K562 (cell line): ENCODE results near the gene NUP98. TPM values are rescaled to one million over a fixed set of nuclear protein-coding genes. Genes with fewer than 3 reads are reported as not detected.

ENCODE experiments used
- ATAC-seq: fragments of 200-7000 bp; cut with Tn5 transposase; 3 replicates; pipeline ENCODE4 v1.9.1; 2020; ENCODE audit warnings: moderate library complexity
- BruUV-seq: library from RNA; stranded (reverse); fragments of 400-500 nt; replicated peaks from 2 replicates; lab custom pipeline; 2021; lab: Mats Ljungman, UMichigan
- CTCF ChIA-PET: fragments of 300-600 bp; formaldehyde crosslinking; extraction: SDS; loops from one replicate; lab custom pipeline; 2021; ENCODE audit warnings: low intra/inter-chr PET ratio; lab: Yijun Ruan, JAX
- POLR2A ChIA-PET: fragments of 300-600, 350-650 bp; sonication (Branson Sonifier 250); formaldehyde crosslinking; extraction: SDS; loops from one replicate; lab custom pipeline; 2021; ENCODE audit warnings: antibody characterized with exemption, inconsistent platforms; lab: Yijun Ruan, JAX
- DNase-seq, 4 experiments: peaks; one replicate each; pipeline versions ENCODE4 v3.0.0 to v3.0.0-alpha.2; 2011 to 2018; ENCODE audit warnings: low spot score in 3 of 4, mixed read lengths in 3 of 4; ENCODE audit errors: extremely low read depth in 1 of 4
- FAIRE-seq: peaks from 2 replicates; lab custom pipeline; 2011; peaks lifted over from hg19 to GRCh38; lab: Jason Lieb, UNC
- H2AFZ ChIP-seq: 2 replicates; pipeline ENCODE4 v1.6.0; 2011; ENCODE audit warnings: low read depth, low read length, control low read depth, inconsistent platforms
- H3K27ac ChIP-seq: fragments of 200-600 bp; 3 replicates; pipeline ENCODE4 v1.8.0; 2011; ENCODE audit warnings: low read depth, mild to moderate bottlenecking, control low read depth, inconsistent platforms, low read length, moderate library complexity, mixed read lengths; ENCODE audit errors: extremely low read depth
- H3K27me3 ChIP-seq, 2 experiments: fragments of 300-600 bp in 1 of 2; 2 replicates in 1 of 2; 3 replicates in 1 of 2; pipeline versions ENCODE4 v1.6.0 to v1.8.0; 2011; ENCODE audit warnings: inconsistent platforms in 2 of 2, low read length in 2 of 2, mild to moderate bottlenecking in 1 of 2, mixed read lengths in 1 of 2, moderate library complexity in 1 of 2; ENCODE audit not compliant: control insufficient read depth in 2 of 2, insufficient read depth in 2 of 2
- H3K36me3 ChIP-seq: fragments of 300-600 bp; 3 replicates; pipeline ENCODE4 v1.8.0; 2011; ENCODE audit warnings: mild to moderate bottlenecking, low read length, inconsistent platforms; ENCODE audit not compliant: control insufficient read depth, insufficient read depth
- H3K4me1 ChIP-seq, 2 experiments: fragments of 200-600 bp in 1 of 2; replicated peaks in 1 of 2; 2 replicates in 1 of 2; 3 replicates in 1 of 2; pipeline versions ENCODE4 v1.5.1 to v1.8.0; 2011; ENCODE audit warnings: inconsistent platforms in 2 of 2, low read length in 2 of 2, mild to moderate bottlenecking in 1 of 2, mixed read lengths in 1 of 2, moderate library complexity in 1 of 2; ENCODE audit not compliant: control insufficient read depth in 2 of 2, insufficient read depth in 2 of 2
- H3K4me2 ChIP-seq: 2 replicates; pipeline ENCODE4 v1.6.1; 2011; ENCODE audit warnings: low read length, control low read depth, inconsistent platforms, mixed read lengths; ENCODE audit not compliant: insufficient read depth
- H3K4me3 ChIP-seq: fragments of 200-600 bp; sonication (generic), shearing (Covaris generic); 2 replicates; pipeline ENCODE4 v1.5.1; 2016; ENCODE audit warnings: control low read depth, inconsistent platforms
- H3K79me2 ChIP-seq: fragments of 200-600 bp; 3 replicates; pipeline ENCODE4 v1.8.0; 2011; ENCODE audit warnings: low read length, inconsistent platforms; ENCODE audit not compliant: control insufficient read depth, insufficient read depth
- H3K9ac ChIP-seq, 2 experiments: 2 replicates each; pipeline versions ENCODE4 v1.6.0 to v1.6.1; 2011; ENCODE audit warnings: low read depth in 2 of 2, low read length in 2 of 2, control low read depth in 1 of 2, inconsistent platforms in 1 of 2, mild to moderate bottlenecking in 1 of 2, mixed read lengths in 1 of 2; ENCODE audit not compliant: insufficient read depth in 1 of 2
- H3K9me1 ChIP-seq: one replicate; pipeline ENCODE4 v1.6.0; 2011; ENCODE audit warnings: inconsistent platforms, mild to moderate bottlenecking, low read length, moderate library complexity; ENCODE audit not compliant: control insufficient read depth, insufficient read depth
- H3K9me3 ChIP-seq: replicated peaks from 2 replicates; pipeline ENCODE4 v1.5.1; 2011; ENCODE audit warnings: low read depth, low read length, inconsistent platforms; ENCODE audit not compliant: control insufficient read depth, insufficient read depth
- H4K20me1 ChIP-seq: replicated peaks from 2 replicates; pipeline ENCODE4 v1.6.1; 2011; ENCODE audit warnings: low read length, inconsistent platforms, mixed read lengths; ENCODE audit not compliant: control insufficient read depth, insufficient read depth
- ARID3B ChIP-seq: fragments of 250-450 bp; sonication (Bioruptor Pico); IDR thresholded peaks from 2 replicates; pipeline ENCODE4 v1.4.0; 2020; ENCODE audit warnings: borderline replicate concordance
- FOSL1 ChIP-seq: fragments of 200-800 bp; sonication (Bioruptor generic); conservative IDR thresholded peaks from 2 replicates; pipeline ENCODE4 v1.6.1; 2016; ENCODE audit warnings: missing genetic modification characterization, missing compliant biosample characterization
- NELFE ChIP-seq: IDR thresholded peaks from 2 replicates; pipeline ENCODE4 v1.6.1; 2011; ENCODE audit warnings: mild to moderate bottlenecking; ENCODE audit not compliant: insufficient read depth, insufficient read length
- TBL1XR1 ChIP-seq, 2 experiments: IDR thresholded peaks; 2 replicates each; pipeline ENCODE4 v1.6.1; 2012; ENCODE audit warnings: improper control_type of control experiment in 2 of 2, low read length in 2 of 2, mild to moderate bottlenecking in 1 of 2
- TOE1 ChIP-seq, 2 experiments: fragments of 450-650 bp in 1 of 2; sonication (generic) in 1 of 2; formaldehyde crosslinking in 1 of 2; IDR thresholded peaks; 2 replicates each; pipeline versions ENCODE4 v1.7.1 to v1.8.0; 2016 to 2022; ENCODE audit warnings: borderline replicate concordance in 2 of 2, mild to moderate bottlenecking in 2 of 2, antibody characterized with exemption in 1 of 2, inconsistent platforms in 1 of 2, low read depth in 1 of 2, missing genetic modification reagents in 1 of 2, moderate library complexity in 1 of 2
- ZNF740 ChIP-seq, 3 experiments: fragments of 200-800 bp in 1 of 3; sonication (Bioruptor generic) in 1 of 3; sonication (generic) in 1 of 3; formaldehyde crosslinking in 1 of 3; IDR thresholded peaks; 2 replicates each; pipeline versions ENCODE4 v1.6.1 to v1.8.0; 2016 to 2022; ENCODE audit warnings: mild to moderate bottlenecking in 2 of 3, missing compliant biosample characterization in 2 of 3, missing genetic modification characterization in 2 of 3, missing genetic modification reagents in 1 of 3
- WGBS: fragments of 100-300 bp; shearing (Covaris generic); methylation state at CpG from one replicate; pipeline ENCODE4 v1.1.6; 2016; ENCODE audit warnings: low coverage, mixed read lengths; ENCODE audit not compliant: insufficient coverage; ENCODE audit errors: missing lambda C conversion rate; 5-methylcytosine and 5-hydroxymethylcytosine counted together
- in situ Hi-C: fragments of 300-500 bp; cut with MboI; formaldehyde crosslinking; loops from 4 replicates; pipeline ENCODE4 v1.15.0; 2018; ENCODE audit warnings: inconsistent platforms, mixed read lengths
- intact Hi-C: fragments of 100-400 bp; cut with micrococcal nuclease; formaldehyde crosslinking; loops from 2 replicates; pipeline ENCODE4 v1.14.2; 2022
- polyA plus RNA-seq, 8 experiments: library from polyadenylated mRNA; depleted of rRNA in 4 of 8; stranded (reverse) in 5 of 8; unstranded in 3 of 8; fragments of >200 nt; fragmentation: Nextera tagmentation in 2 of 8; fragmentation: Illumina TruSeq in 1 of 8; extraction: Ambion mirVana in 2 of 8; extraction: Trizol in 1 of 8; gene quantifications; 2 replicates each; pipeline versions ENCODE4 v1.2.1 to v1.2.3, GENCODE V29; 2011 to 2014; ENCODE audit warnings: inconsistent platforms in 1 of 8, missing spikeins in 1 of 8
- total RNA-seq, 7 experiments: library from RNA; depleted of rRNA in 6 of 7; stranded (reverse); fragments of >200 nt in 6 of 7; fragmentation: Illumina TruSeq in 2 of 7; extraction: Trizol in 2 of 7; gene quantifications; 2 replicates each; pipeline versions ENCODE4 v1.2.1 to v1.2.3, GENCODE V29; 2011 to 2021; ENCODE audit warnings: low replicate concordance in 1 of 7

Gene NUP98
- total and polyA plus RNA-seq, 9 of the 15 experiments (the other 6 are each of a cell fraction or from before 2014, with no cell fraction given) = 45.1 to 196 (median 130) TPM

- peaks cover 5% of the 10 kb centered on the region for H3K9me1 ChIP-seq
- intact Hi-C loops = no loop called here
- CTCF ChIA-PET = no interaction called here
- no peaks in the 10 kb centered on the region for H4K20me1 ChIP-seq
- peaks cover 30% of the 10 kb centered on the region for H3K79me2 ChIP-seq
- H3K4me3 ChIP-seq = no peak overlapping the region
- in situ Hi-C loops = loop anchor here (25.0 kb wide), 1 partner anchor 361 kb away; no protein-coding TSS in a partner anchor
- H3K27ac ChIP-seq = no peak overlapping the region
- no peak for TF ChIP-seq TBL1XR1 (IDR thresholded peaks at IDR 0.05; ENCODE audit: low read length in 2 of 2)
- no peak for TF ChIP-seq TOE1 (IDR thresholded peaks at IDR 0.05; ENCODE audit: borderline replicate concordance)
- TF ChIP-seq TOE1 (CRISPR knock-in tag; IDR thresholded peaks at IDR 0.05; ENCODE audit: borderline replicate concordance, low read depth) = no peak
- TF ChIP-seq FOSL1 (tag) = 0 out of 2 replicates have a peak, but pooled peaks have one; percentile 29
- TF ChIP-seq ZNF740 (CRISPR knock-in tag; IDR thresholded peaks at IDR 0.05) = no peak
- TF ChIP-seq ZNF740 (tag; IDR thresholded peaks at IDR 0.05) = no peak
- no peak for TF ChIP-seq ARID3B (CRISPR knock-in tag)
- no peak for TF ChIP-seq NELFE
- POLR2A ChIA-PET = interaction anchor here (0.6 to 1.4 kb wide), 10 partner anchors 8 to 258 kb away, joined by 3 to 5 read pairs (median 4); partner anchors contain the start of gene PGAP2
- no TSS peak for BruUV-seq
- FAIRE-seq (no peak), ATAC-seq (no peak), DNase-seq (no peak)
- no peak overlapping the region for H2AFZ ChIP-seq
- H3K27me3 ChIP-seq = no peaks in the 10 kb centered on the region
- H3K4me2 ChIP-seq = no peak overlapping the region
- H3K36me3 ChIP-seq = peaks cover 57% of the 10 kb centered on the region
- WGBS = 71% methylated on average over 3 of the region's 3 CpGs
- peaks cover 23 to 30% of the 10 kb centered on the region in 2 experiments for H3K4me1 ChIP-seq
- peak overlapping the region in 1 of 2 experiments; percentile 61; a peak in 1 of 4 replicates for H3K9ac ChIP-seq
- H3K9me3 ChIP-seq = no peaks in the 10 kb centered on the region
Observed at GRCh38 chr11:3823303-3823702, 25.9 kb upstream of the NUP98 start.
